PC-3 (cell line): ENCODE results near the gene CLCN5.

Source experiments
- EZH2 ChIP-seq: fragments of 300-600 bp; sonication (generic); IDR thresholded peaks from one replicate; pipeline ENCODE4 v1.6.1; 2017; ENCODE audit warnings: antibody characterized with exemption, mild to moderate bottlenecking, low read length; ENCODE audit not compliant: unreplicated experiment
- EZH2phosphoT487 ChIP-seq: fragments of 300-600 bp; sonication (generic); IDR thresholded peaks from 2 replicates; pipeline ENCODE4 v1.6.1; 2018; ENCODE audit warnings: mild to moderate bottlenecking, antibody characterized with exemption, low read length, borderline replicate concordance
- TF ChIP-seq, protein P1 (sequence below): fragments of 300-600 bp; sonication (generic); conservative IDR thresholded peaks from 2 replicates; pipeline ENCODE4 v1.5.1; 2017; ENCODE audit warnings: antibody characterized with exemption, low read depth, mild to moderate bottlenecking, low read length

DNA sequence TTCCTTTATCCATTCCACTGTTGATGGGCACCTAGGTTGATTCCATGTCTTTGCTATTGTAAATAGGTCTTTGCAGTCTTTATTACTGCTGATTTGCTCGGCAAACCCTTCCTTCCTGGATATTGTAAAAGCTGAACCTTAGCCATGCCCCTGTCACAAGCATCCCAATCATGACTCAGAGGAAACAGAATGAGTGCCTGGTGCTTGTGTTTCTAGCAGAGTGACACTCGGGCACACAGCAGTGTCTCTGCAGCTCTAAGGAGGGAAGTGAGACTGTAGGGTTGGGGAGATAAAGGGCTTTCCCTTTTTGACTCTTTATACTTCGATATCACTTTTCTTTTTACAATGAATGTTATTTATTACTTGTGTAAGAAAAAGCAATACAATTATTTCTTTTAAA, 195.1 kb downstream of the CLCN5 start:
- TF ChIP-seq, protein P1, sequence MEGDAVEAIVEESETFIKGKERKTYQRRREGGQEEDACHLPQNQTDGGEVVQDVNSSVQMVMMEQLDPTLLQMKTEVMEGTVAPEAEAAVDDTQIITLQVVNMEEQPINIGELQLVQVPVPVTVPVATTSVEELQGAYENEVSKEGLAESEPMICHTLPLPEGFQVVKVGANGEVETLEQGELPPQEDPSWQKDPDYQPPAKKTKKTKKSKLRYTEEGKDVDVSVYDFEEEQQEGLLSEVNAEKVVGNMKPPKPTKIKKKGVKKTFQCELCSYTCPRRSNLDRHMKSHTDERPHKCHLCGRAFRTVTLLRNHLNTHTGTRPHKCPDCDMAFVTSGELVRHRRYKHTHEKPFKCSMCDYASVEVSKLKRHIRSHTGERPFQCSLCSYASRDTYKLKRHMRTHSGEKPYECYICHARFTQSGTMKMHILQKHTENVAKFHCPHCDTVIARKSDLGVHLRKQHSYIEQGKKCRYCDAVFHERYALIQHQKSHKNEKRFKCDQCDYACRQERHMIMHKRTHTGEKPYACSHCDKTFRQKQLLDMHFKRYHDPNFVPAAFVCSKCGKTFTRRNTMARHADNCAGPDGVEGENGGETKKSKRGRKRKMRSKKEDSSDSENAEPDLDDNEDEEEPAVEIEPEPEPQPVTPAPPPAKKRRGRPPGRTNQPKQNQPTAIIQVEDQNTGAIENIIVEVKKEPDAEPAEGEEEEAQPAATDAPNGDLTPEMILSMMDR: no peak
- TF ChIP-seq EZH2 (no peak), EZH2phosphoT487 (no peak)
